DMS114 treated with DMSO at 0.1 percent for 48 hours (cell line): ENCODE measurements around the gene C5orf58.

Source experiments
- DNase-seq: peaks from one replicate; lab custom pipeline; 2025; ENCODE audit not compliant: unreplicated experiment; lab: John Stamatoyannopoulos, UW

C5orf58 gene

GRCh38 chr5:170252720-170253350, 20.1 kb downstream of the C5orf58 start:
- no peak for DNase-seq

- no peak for DNase-seq
Measured at GRCh38 chr5:170254056-170254455, 21.3 kb downstream of the C5orf58 start.

GRCh38 chr5:170256571-170256970, 23.8 kb downstream of the C5orf58 start:
- DNase-seq = no peak

DNA sequence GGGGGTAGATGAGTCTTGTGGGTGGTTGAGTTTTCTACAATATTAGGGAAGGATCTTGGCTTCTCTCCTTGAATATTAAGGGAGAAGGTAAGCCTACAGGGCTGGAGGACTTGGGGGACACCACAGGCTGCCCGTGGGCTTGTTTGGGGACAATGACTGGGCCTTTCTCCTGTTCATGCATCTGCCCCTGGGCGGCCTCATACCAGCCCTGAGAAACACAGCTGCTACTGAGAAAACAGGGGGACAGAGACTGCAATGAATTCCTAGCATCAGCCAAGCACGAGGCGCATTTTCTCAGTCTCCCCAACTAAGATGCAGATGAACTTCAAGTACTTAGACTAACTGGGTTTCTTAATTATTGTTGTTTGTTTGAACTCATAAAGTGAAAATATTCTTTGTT, 24.6 kb downstream of the C5orf58 start:
- no peak for DNase-seq

DNA sequence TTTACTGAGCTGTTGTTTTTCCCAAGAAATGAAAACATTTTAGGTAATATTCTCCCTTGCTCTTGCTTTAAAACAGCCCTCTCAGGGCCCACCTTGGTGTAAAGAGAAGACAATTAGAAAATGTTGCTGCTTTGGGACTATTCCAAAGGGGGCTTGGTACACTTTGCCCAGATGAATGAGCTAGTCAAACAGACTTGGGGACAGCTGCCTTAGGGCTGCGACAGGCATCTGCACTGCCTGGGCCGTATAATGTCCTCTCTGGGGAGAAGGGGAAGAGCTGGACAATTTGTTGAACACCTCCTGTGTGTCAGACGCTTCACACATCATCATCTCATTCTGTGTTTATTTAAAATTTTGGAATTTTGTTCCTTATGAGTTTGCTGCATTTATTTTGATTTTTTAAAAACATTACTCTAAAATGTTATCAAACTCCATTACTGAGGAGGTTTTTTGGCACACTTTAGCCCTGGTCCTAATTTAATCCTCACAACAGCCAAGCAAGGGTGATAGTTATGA, 28.8 kb downstream of the C5orf58 start:
- DNase-seq = no peak

DNA sequence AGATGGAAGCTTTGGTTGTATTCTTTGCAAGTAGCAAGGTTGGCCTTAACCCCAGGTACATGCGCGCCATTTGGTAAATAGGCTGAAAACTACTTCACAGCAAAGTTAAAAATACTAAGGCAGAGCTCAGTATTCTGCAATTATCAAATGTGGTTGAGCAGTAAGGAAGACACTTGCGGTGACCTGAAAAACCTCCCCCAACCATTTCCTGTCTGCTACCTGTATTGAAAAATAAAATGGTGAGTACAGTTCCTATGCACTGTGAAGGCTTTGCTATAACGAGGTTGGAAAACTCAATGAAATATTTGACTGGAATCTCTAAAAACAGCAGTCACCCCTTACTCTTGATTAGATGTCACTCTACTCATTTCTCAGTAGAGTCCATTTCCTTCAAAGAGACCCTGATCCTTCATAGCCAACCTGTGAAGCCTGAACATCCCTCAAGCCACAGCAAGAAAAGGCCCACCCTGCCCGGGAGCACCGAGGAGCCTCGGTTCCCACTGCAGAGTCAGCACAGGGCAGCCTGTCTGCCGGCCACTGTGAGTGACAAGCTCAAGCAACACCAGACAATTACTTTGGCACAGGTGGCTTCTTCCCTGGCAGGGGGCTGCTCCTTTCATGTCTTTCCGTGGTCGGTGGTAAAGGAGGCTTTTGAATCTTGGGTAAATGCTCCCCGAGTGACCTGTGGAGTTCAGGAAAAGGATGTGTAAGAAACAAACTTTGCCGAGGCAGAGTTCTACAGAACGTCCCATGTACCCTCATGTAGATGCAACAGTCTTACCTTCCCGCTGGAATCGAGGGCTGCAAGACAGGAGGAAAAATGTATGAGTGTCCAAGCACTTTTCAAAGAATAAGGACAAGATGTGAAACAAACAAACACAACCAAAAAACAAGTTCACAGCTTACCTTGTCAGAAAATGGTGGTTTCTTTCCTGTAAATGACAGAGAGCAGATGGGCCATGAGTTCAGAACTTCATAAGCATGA, 29.6 kb downstream of the C5orf58 start:
- DNase-seq = no peak

DNA sequence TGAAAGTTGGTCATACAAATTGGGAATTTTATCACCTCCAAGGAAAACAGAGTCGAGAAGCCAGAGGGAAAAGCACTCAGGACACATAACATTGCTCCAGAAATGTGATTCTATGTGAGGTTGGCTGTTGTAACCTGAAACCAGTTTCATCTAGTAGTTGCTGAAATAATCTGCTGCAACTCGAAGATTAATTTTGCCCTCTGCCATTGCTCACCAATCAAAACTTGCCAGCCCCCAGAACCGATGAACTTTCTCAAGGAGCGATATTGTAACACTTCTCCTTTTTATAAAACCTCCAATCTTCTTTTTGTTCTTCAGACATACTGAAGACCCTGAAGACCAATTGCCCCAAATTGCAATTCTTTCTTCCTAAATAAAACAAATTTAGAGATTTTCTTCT, 31.1 kb downstream of the C5orf58 start:
- DNase-seq = no peak

DNA sequence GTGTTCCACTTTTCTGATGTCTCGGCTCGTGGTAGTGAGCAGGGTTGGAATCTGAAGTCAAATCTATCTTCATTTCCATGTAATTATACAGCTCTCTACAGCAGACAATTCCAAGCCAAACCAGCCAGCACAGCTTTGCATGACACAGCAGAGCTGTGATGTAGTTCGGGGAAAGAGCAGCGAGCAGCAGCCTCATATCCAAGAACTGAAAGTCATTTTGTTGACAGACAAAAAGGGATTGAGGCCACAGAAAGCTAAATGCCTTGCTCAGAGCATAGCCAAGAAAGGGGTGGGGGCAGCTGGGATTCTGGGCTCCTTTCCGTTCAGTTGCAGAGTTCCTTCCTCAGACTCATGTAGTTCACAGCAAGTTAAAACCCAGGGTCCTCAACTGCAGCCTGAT, 32.7 kb downstream of the C5orf58 start:
- DNase-seq = no peak

- no peak for DNase-seq
Measured at GRCh38 chr5:170266570-170267381, 34.0 kb downstream of the C5orf58 start.

- DNase-seq = peak; percentile 32
Measured at GRCh38 chr5:170267431-170268152, 34.8 kb downstream of the C5orf58 start.

DNA sequence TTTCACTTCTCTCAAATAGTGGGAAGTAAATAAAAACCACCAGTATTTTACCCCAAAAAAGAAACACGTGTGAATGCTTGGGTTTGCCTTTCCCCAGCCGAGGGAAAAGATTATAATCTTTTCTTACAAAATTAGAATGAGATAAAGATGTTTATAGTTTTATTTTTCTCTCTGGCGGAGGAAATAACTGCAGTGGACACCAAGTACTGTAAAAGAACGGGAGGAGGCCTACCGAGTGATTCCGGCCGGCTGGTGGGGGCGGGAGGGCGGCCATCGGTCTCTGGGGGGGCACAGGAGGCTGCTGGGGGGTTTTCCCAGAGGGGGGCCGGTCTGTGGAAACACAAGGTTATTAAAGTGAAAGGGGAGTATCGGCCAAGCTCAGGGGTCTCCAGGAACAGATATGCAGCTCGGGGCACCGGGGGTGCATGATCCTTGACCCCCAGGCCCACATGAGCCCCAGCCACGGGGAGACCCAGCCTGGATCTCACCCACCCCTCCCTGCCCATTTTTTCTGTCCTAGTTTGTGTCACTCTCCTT, 35.4 kb downstream of the C5orf58 start:
- no peak for DNase-seq

DNA sequence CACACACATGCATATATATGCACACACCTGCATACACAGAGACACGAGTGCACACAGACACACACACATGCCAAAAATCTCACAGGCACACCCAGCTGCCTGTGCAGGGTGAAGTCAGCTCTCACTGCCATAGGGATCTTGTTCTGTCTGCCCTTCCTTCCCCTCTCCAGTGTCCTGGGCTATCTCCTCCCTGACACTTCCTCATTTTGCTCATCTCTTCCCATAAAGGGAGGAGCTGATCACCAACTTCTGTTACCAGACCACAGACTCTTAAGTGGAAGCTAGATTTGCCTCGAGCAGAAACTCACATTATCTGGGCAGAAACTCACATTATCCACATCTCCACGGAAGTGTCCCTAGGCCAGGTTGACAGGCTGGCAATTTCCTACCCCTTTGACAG, 36.1 kb downstream of the C5orf58 start:
- DNase-seq = no peak

DNA sequence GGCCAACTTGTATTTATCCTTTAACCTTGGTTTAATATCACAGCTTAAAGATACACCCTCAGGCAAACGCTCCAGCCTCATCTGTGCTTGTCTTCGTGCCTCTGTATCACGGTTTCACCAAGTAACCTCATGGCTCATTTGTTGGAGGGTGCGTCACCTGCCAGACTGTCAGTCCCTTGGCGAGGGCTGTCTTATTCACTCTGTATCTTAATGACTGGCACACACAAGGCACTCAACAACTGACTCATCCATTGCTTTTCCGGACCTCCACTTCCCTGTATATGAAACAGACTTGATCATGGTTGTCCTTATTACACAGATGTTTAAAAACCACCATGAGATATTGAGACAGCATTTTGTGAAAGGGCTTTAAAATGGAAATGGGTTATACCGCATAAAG, 36.8 kb downstream of the C5orf58 start:
- DNase-seq = no peak

DNA sequence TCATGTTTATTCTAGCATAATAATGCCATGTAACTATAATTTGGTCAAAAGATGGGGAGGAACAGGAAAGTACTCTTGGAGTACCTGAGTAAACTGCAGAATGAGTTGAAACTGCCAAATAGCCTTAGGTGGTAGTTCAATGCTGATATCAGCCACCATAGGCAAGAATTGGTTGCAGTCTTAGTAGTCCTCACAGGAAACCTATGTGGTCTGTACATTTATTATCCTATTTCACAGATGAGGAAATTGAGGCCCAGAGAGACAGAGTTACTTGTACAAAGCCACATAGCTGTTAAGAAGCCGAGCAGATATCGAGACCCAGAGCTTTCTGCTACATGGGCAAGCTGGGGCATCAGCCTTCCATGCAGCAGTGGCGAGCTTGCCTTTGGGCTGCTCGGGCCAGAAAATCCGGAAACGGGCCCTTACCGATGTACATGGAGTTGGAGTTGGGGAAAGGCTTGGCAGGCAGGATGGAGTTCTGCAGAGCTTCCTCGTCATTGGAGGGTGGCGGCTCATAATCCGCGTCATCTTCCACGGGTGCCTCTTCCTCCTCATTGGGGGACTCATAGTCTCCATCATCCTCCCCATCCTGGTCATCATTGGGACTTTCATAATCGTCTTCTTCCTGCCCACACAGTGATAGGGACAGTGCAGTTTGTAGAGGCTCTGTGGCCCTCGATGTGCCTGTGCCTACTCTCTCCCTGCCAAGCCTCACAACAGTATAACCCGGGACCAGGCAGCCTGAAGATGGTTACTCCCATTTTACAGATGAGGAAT, 37.7 kb downstream of the C5orf58 start:
- no peak for DNase-seq

GRCh38 chr5:170273968-170274710, 41.4 kb downstream of the C5orf58 start:
- no peak for DNase-seq

DNA sequence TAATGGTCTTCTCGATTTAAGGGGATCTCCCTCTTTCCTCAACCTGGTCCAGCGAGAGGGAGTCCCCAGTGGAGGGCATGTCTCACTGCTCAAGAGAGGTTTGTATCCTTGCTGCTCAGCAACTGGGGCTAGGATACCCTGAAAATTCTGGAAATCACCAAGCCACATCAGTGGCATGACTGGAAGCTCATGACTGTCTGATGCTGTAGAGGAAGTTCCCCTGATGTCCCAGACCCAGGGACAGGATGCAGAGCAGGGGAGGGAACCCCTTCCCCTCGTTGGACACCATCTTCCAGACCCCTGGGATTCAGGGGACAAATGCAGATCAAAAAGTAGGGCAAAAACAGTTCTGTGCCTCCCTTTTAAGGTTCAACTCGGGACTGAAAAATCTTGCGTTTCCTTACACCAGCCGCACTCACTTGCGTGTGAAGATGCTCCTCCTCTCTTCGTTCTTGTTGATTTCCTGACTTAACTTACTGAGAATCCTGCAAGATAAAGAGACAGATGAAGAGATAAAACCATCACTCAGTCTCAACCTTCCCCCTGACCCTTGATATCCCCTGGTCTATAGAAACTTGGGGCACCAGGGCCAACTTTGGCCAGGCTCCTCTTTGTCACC, 42.7 kb downstream of the C5orf58 start:
- DNase-seq = no peak

DNA sequence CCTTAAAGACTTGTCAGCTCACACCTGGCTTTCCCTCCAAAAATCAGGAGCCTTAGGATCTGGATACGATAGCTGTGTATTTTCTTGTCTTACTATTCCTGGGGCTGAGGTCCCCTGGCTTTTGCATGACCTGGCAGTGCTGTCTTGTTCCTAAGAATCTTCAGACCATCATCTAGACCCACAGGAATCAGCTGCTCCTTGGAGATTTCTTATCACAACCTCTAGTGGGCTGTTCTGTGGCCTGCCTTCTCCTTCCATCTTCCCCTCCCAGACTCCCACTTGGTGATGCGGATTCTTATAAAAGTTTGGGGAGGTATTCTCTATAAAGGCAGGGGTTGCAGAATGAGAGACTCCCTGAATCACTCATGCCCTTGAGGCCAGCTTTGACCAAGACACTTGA, 43.4 kb downstream of the C5orf58 start:
- no peak for DNase-seq

- DNase-seq = no peak
Measured at GRCh38 chr5:170277867-170278281, 45.1 kb downstream of the C5orf58 start.
